ENCODE results near the gene SHISA8.

- TF ChIP-seq CTCF (IDR thresholded peaks at IDR 0.05; ENCODE audit: borderline replicate concordance, extremely low read depth, low read length, poor library complexity, severe bottlenecking) (no peak), EZH2 (IDR thresholded peaks at IDR 0.05; ENCODE audit: borderline replicate concordance, low read depth, low read length, severe bottlenecking) (no peak)
These were observed 4.7 kb upstream of the SHISA8 start for GRCh38 chr22:41919357-41920224.

Measured in DND-41 (cell line).